ENCODE data around the gene ORMDL1. TPM values are rescaled to one million over a fixed set of nuclear protein-coding genes. Genes with fewer than 3 reads are reported as not detected.

The ORMDL1 gene
- total RNA-seq, result 25.9 and 28.7 TPM in 2 replicates

GRCh38 chr2:189783927-189784867, at the start of gene ORMDL1, which contains the start of gene PMS1:
TSS of gene ORMDL1 (minus strand) at chr2:189784339. CDS start at chr2:189782595, 1,744 bp downstream.
TSS of gene PMS1 (plus strand) at chr2:189784450. CDS start at chr2:189791810, 7,360 bp downstream.

DNA sequence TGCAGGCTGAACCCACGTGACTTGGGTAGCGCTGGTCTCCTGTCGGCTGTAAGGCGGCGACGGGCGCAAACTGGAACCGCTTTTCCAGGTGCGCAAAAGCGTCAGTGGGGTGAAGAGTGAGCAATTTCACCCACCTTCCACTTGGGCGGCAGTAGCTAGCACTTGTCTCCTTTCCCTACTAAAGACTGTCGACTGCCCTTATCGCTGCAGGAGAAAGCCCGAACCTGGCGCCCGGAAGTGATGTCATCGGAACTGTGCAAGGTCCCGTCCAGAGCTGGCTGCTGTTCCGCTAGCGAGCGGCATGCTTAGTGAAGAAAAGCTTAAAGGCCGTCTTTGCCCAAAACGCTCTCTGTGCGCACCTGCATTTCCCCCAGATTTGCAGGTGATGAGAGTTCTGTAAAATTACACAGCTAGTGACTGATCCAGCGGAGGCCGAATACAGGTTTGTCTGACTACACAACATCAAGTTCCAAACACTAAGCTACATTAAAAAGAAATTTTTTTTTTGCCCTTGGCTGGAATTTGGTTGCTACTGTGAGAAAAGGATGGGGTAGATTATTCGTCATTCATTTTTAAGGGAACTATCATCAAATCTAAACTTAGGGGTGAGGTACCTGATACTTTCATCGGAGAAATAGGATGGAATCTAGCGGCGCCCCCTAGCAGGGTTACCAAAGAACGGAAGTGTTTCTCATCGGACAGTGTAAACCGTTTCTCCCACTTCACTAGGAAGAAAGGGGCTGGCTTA, 21.4 kb downstream of the ORMDL1 start, which contains the start of gene OSGEPL1:
OSGEPL1 (minus strand) TSS at position 242 of the 748 bp plus-strand sequence. CDS start 1,152 bp downstream, outside the sequence.

Other genes starting within 250 kb of the ORMDL1 start
- gene SLC40A1, start 203.6 kb downstream of the ORMDL1 start, total RNA-seq, result 0.11 and 0.79 TPM in 2 replicates
- 42.0 and 47.2 TPM in 2 replicates for gene ASNSD1, start 122.9 kb downstream of the ORMDL1 start, total RNA-seq
- 4.7 and 8.6 TPM in 2 replicates for gene ANKAR, start 109.7 kb downstream of the ORMDL1 start, total RNA-seq
- gene OSGEPL1, start 21.5 kb downstream of the ORMDL1 start, total RNA-seq, result 5.5 and 7.9 TPM in 2 replicates
- 21.3 and 31.4 TPM in 2 replicates for gene PMS1, start 111 bp upstream of the ORMDL1 start, total RNA-seq

All from placental epithelial cell (primary cell).